G401 (cell line): ENCODE results near the gene FAIM. TPM values are rescaled to one million over a fixed set of nuclear protein-coding genes. Genes with fewer than 3 reads are reported as not detected.
"Not testable (repeated sequence)": the region's sequence is repeated elsewhere in the genome, so short reads cannot be mapped to it uniquely, and the experiment has no call there.

Source experiments
- DNase-seq: peaks from one replicate; pipeline ENCODE4 v3.0.0-alpha.2; 2015; ENCODE audit warnings: low spot score
- in situ Hi-C: cut with HindIII; loops from 2 replicates; pipeline ENCODE4 v1.10.0; 2016; ENCODE audit warnings: low sequenced_read_pairs, mixed read lengths
- total RNA-seq: library from RNA; depleted of rRNA; stranded (reverse); fragments of >200 nt; shearing (Covaris generic); gene quantifications from 2 replicates; pipeline ENCODE4 v1.2.3, GENCODE V29; 2014

FAIM gene
- total RNA-seq, 1 experiment from 2014 or later = 23.8 TPM

GRCh38 chr3:138598534-138598933 is 10.0 kb upstream of the FAIM start:
- DNase-seq = no peak
- in situ Hi-C loops = no loop called here

- in situ Hi-C loops = no loop called here
- no peak for DNase-seq
These were observed 8.3 kb upstream of the FAIM start for GRCh38 chr3:138600100-138600745.

GRCh38 chr3:138601661-138602060 is 6.9 kb upstream of the FAIM start:
- in situ Hi-C loops, DNase-seq: not testable (repeated sequence)

GRCh38 chr3:138604106-138604595 is 4.4 kb upstream of the FAIM start:
- in situ Hi-C loops, DNase-seq: not testable (repeated sequence)

- no peak for DNase-seq
- in situ Hi-C loops = no loop called here
These were observed 1.3 kb downstream of the FAIM start for GRCh38 chr3:138609898-138610266.

DNA sequence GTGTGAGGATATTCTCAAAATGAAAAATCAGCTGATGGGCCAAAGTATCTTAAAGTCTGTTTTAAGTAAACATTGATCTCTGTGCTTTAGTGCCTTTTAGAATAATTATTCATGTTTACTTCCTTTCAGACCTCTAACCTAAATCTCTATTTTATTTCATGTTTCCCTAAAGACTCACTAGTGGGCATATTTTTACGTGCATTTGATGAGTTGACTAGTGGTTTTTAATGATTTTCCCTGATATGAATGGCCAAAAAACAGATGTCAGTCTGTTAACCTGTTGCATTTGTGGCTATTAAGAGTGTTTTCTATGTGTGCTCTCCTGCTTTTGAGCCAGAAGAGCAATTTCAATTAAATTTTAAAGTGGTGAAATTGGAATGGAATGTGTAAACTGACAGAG is 6.9 kb downstream of the FAIM start:
- in situ Hi-C loops = no loop called here
- no peak for DNase-seq

DNA sequence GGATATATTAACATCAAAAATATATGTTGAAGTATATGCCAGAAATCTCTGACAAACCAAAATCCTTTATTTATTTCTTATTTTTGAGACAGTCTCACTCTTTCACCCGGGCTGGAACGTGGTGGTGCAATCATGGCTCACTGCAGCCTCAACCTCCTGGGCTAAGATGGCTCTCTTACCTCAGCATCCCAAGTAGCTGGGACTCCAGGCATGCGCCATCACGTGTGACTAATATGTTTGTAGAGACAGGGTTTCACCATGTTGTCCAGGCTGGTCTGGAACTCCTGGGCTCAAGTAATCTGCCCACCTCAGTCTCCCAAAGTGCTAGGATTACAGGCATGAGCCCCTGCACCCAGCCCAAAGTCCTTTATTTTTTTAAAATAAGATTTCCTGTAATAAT is 11.9 kb downstream of the FAIM start:
- in situ Hi-C loops = no loop called here
- DNase-seq = no peak

DNA sequence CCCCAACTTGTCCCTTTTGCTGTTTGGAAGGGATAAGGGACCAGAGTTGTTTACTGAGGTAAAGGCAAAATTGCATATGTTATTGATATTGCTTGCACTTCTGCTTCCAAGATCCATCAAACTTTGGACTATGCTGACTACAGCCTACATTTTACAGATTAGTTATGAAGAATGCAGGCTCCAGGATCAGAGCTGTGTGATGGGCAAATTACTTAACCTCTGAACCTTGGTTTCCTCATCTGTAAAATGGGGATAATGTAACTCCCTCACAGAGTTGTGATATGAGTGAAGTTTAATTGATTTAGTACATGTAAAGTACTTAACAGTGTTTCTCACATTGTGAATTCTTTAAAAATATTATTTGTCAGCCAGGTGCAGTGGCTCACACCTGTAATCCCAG is 15.9 kb downstream of the FAIM start:
- in situ Hi-C loops = no loop called here
- DNase-seq = no peak

DNA sequence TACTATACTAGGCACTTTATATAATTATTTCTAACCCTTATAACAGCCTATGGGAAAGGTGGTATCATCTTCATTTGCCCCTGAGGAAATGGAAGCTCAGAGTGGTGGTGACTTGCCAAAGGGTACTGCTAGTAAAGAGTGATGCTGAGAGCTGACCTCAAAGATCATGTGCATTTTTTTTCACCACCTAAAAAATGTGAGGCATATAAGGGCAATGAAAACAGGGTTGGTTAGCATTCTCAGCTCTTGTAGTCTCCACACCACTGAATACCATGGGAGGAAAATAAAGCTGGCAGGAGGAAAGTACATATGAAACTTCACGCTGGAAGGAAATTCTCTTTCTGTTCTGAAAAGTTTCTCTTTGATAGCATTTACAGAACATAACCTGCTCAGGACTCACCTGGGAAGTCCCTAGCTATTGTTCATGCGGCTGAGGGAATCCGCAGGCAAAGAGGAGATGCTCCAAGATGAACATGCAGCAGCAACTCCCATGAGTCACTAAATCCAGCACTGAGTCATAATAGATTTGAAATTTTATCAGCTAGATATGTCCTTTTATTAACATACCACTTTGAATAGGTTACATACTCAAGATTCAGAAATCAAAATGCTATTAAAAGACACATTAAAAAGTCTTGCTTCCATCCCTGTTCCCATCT is 17.3 kb downstream of the FAIM start:
- DNase-seq = no peak
- in situ Hi-C loops = no loop called here

- DNase-seq = no peak
- in situ Hi-C loops = no loop called here
These were observed 21.0 kb downstream of the FAIM start for GRCh38 chr3:138629526-138629925.

- DNase-seq = no peak
- in situ Hi-C loops = no loop called here
These were observed 30.1 kb downstream of the FAIM start for GRCh38 chr3:138638641-138639040.

DNA sequence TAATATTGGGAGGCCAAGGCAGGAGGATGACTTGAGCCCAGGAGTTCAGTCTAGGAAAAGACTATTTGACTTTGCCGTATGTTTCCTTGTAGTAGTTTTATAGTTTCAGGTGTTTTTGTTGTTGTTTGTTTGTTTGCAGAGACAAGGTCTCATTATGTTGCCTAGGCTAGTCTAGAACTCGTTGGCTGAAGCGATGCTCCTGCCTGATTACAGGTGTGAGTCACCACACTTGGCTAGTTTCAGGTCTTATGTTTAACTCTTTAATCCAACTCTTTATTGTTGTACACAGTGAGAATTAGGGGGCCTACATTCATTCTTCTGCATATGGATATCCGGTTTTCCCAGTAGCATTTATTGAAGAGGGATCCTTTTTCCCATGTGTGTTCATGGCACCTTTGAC is 32.0 kb downstream of the FAIM start:
- DNase-seq = no peak
- in situ Hi-C loops = no loop called here

DNA sequence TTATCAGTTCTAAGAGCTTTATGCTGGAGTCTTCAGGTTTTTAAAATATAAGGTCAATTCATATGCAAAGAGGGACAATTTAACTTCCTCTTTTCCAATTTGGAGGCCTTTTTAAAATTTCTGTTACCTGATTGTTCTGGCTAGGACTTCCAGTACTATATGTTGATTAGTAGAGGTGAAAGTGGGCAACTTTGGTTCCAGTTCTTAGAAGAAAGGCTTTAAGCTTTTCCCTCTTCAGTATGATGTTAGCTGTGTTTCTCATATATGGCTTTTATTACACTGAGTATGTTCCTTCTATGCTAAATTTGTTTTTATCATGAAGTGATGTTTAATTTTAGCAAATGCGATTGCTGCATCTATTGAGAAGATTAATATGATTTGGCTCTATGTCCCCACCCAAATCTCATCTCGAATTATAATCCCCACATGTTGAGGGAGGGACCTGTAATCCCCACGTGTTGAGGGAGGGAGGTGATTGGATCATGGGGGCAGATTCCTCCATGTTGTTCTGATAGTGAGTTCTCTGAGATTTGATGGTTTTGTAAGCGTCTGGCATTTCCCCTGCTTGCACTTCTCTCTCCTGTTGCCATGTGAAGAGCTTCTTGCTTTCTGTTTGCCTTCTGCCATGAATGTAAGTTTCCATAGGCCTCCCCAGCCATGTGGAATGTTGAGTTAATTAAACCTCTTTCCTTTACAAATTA is 33.8 kb downstream of the FAIM start:
- in situ Hi-C loops = no loop called here
- DNase-seq = no peak

DNA sequence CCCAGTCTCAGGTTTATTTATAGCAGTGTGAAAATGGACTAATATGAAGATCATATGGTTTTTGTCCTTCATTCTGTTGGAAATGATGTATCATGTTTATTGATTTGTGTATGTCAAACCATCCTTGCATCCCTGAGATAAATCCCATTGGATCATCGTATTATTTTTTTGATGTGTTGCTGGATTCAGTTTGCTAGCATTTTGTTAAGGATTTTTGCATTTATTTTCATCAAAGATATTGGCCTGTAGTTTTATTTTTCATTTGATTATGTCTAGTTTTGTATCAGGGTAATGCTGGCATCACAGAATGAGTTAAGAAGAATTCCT is 34.3 kb downstream of the FAIM start:
- DNase-seq = no peak
- in situ Hi-C loops = no loop called here

- in situ Hi-C loops = no loop called here
- no peak for DNase-seq
These were observed 37.4 kb downstream of the FAIM start for GRCh38 chr3:138646008-138646407.

DNA sequence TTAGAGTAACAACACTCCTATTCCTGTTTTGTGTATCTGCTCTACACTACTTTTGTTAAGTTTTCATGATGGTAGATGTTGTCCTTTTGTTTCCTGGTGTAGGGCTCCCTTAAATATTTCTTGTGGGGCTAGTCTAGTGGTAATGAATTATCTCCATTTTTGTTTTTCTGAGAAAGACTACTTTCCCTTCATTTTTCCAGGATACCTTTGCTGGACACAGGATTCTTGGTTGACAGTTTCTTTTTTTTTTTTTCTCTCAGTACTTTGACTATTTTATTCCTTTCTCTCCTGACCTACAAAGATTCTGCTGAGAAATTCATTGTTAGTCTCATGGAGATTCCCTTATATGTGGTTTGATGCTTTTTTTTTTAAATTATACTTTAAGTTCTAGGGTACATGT is 37.9 kb downstream of the FAIM start:
- no peak for DNase-seq
- in situ Hi-C loops = no loop called here

DNA sequence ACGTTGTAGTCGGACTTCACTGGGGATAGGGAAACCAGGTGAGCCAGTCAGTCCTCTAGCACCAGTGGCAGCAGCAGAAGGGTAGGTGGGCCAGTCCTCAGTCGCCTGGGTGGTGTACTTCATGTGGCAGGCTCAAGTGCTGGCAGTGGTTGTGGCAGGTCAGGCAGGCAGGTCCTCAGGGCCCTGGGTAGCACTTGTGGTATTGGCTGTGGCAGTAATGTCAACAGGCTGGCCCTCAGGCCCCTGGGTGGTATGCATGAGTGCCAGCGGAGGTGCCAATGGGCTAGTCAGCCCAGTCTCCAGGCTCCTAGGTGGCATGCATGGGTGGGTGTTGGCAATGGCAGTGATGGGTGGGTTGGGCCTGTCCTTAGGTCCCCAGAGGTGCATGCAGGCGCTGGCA is 40.6 kb downstream of the FAIM start:
- no peak for DNase-seq
- in situ Hi-C loops = no loop called here

GRCh38 chr3:138653567-138653966 is 45.0 kb downstream of the FAIM start:
- in situ Hi-C loops = no loop called here
- DNase-seq = no peak

GRCh38 chr3:138657508-138657907 is 48.9 kb downstream of the FAIM start:
- DNase-seq = no peak
- in situ Hi-C loops = no loop called here

GRCh38 chr3:138668107-138668506 is 59.5 kb downstream of the FAIM start:
- in situ Hi-C loops = no loop called here
- DNase-seq = no peak

GRCh38 chr3:138670407-138670806 is 61.8 kb downstream of the FAIM start:
- DNase-seq = no peak
- in situ Hi-C loops = no loop called here
